Lower leg skin (tissue), 3 donors: ENCODE results near the gene DCUN1D4.

Experiments
- CTCF ChIP-seq, 3 donors: fragments of 450-650 bp; IDR thresholded peaks; one replicate each; pipeline ENCODE4 v1.5.1; 2016; ENCODE audit warnings: antibody characterized with exemption in 3 of 3, mild to moderate bottlenecking in 3 of 3, moderate library complexity in 2 of 3
- POLR2A ChIP-seq, 2 donors: fragments of 450-650 bp; IDR thresholded peaks; one replicate each; pipeline ENCODE4 v1.6.1; 2016 to 2017; ENCODE audit warnings: antibody characterized with exemption in 2 of 2, mild to moderate bottlenecking in 1 of 2, moderate library complexity in 1 of 2

- no peak for TF ChIP-seq POLR2A (IDR thresholded peaks at IDR 0.05)
- TF ChIP-seq CTCF (IDR thresholded peaks at IDR 0.05), result no peak
Observed at GRCh38 chr4:51942833-51943215, 99.9 kb downstream of the DCUN1D4 start.
